K562 (cell line): ENCODE data around the gene PXN. TPM values are rescaled to one million over a fixed set of nuclear protein-coding genes. Genes with fewer than 3 reads are reported as not detected.

Experiments used
- ATAC-seq: fragments of 200-7000 bp; cut with Tn5 transposase; 3 replicates; pipeline ENCODE4 v1.9.1; 2020; ENCODE audit warnings: moderate library complexity
- BruUV-seq: library from RNA; stranded (reverse); fragments of 400-500 nt; replicated peaks from 2 replicates; lab custom pipeline; 2021; lab: Mats Ljungman, UMichigan
- CTCF ChIA-PET: fragments of 300-600 bp; formaldehyde crosslinking; extraction: SDS; loops from one replicate; lab custom pipeline; 2021; ENCODE audit warnings: low intra/inter-chr PET ratio; lab: Yijun Ruan, JAX
- POLR2A ChIA-PET: fragments of 300-600, 350-650 bp; sonication (Branson Sonifier 250); formaldehyde crosslinking; extraction: SDS; loops from one replicate; lab custom pipeline; 2021; ENCODE audit warnings: antibody characterized with exemption, inconsistent platforms; lab: Yijun Ruan, JAX
- DNase-seq, 4 experiments: peaks; one replicate each; pipeline versions ENCODE4 v3.0.0 to v3.0.0-alpha.2; 2011 to 2018; ENCODE audit warnings: low spot score in 3 of 4, mixed read lengths in 3 of 4; ENCODE audit errors: extremely low read depth in 1 of 4
- FAIRE-seq: peaks from 2 replicates; lab custom pipeline; 2011; peaks lifted over from hg19 to GRCh38; lab: Jason Lieb, UNC
- H2AFZ ChIP-seq: 2 replicates; pipeline ENCODE4 v1.6.0; 2011; ENCODE audit warnings: low read depth, low read length, control low read depth, inconsistent platforms
- H3K27ac ChIP-seq: fragments of 200-600 bp; 3 replicates; pipeline ENCODE4 v1.8.0; 2011; ENCODE audit warnings: low read depth, mild to moderate bottlenecking, control low read depth, inconsistent platforms, low read length, moderate library complexity, mixed read lengths; ENCODE audit errors: extremely low read depth
- H3K27me3 ChIP-seq, 2 experiments: fragments of 300-600 bp in 1 of 2; 2 replicates in 1 of 2; 3 replicates in 1 of 2; pipeline versions ENCODE4 v1.6.0 to v1.8.0; 2011; ENCODE audit warnings: inconsistent platforms in 2 of 2, low read length in 2 of 2, mild to moderate bottlenecking in 1 of 2, mixed read lengths in 1 of 2, moderate library complexity in 1 of 2; ENCODE audit not compliant: control insufficient read depth in 2 of 2, insufficient read depth in 2 of 2
- H3K36me3 ChIP-seq: fragments of 300-600 bp; 3 replicates; pipeline ENCODE4 v1.8.0; 2011; ENCODE audit warnings: mild to moderate bottlenecking, low read length, inconsistent platforms; ENCODE audit not compliant: control insufficient read depth, insufficient read depth
- H3K4me1 ChIP-seq, 2 experiments: fragments of 200-600 bp in 1 of 2; replicated peaks in 1 of 2; 2 replicates in 1 of 2; 3 replicates in 1 of 2; pipeline versions ENCODE4 v1.5.1 to v1.8.0; 2011; ENCODE audit warnings: inconsistent platforms in 2 of 2, low read length in 2 of 2, mild to moderate bottlenecking in 1 of 2, mixed read lengths in 1 of 2, moderate library complexity in 1 of 2; ENCODE audit not compliant: control insufficient read depth in 2 of 2, insufficient read depth in 2 of 2
- H3K4me2 ChIP-seq: 2 replicates; pipeline ENCODE4 v1.6.1; 2011; ENCODE audit warnings: low read length, control low read depth, inconsistent platforms, mixed read lengths; ENCODE audit not compliant: insufficient read depth
- H3K4me3 ChIP-seq: fragments of 200-600 bp; sonication (generic), shearing (Covaris generic); 2 replicates; pipeline ENCODE4 v1.5.1; 2016; ENCODE audit warnings: control low read depth, inconsistent platforms
- H3K79me2 ChIP-seq: fragments of 200-600 bp; 3 replicates; pipeline ENCODE4 v1.8.0; 2011; ENCODE audit warnings: low read length, inconsistent platforms; ENCODE audit not compliant: control insufficient read depth, insufficient read depth
- H3K9ac ChIP-seq, 2 experiments: 2 replicates each; pipeline versions ENCODE4 v1.6.0 to v1.6.1; 2011; ENCODE audit warnings: low read depth in 2 of 2, low read length in 2 of 2, control low read depth in 1 of 2, inconsistent platforms in 1 of 2, mild to moderate bottlenecking in 1 of 2, mixed read lengths in 1 of 2; ENCODE audit not compliant: insufficient read depth in 1 of 2
- H3K9me1 ChIP-seq: one replicate; pipeline ENCODE4 v1.6.0; 2011; ENCODE audit warnings: inconsistent platforms, mild to moderate bottlenecking, low read length, moderate library complexity; ENCODE audit not compliant: control insufficient read depth, insufficient read depth
- H3K9me3 ChIP-seq: replicated peaks from 2 replicates; pipeline ENCODE4 v1.5.1; 2011; ENCODE audit warnings: low read depth, low read length, inconsistent platforms; ENCODE audit not compliant: control insufficient read depth, insufficient read depth
- H4K20me1 ChIP-seq: replicated peaks from 2 replicates; pipeline ENCODE4 v1.6.1; 2011; ENCODE audit warnings: low read length, inconsistent platforms, mixed read lengths; ENCODE audit not compliant: control insufficient read depth, insufficient read depth
- ARID1B ChIP-seq: fragments of 450-650 bp; IDR thresholded peaks from 2 replicates; pipeline ENCODE4 v1.6.1; 2016; ENCODE audit warnings: antibody characterized with exemption, mild to moderate bottlenecking, inconsistent platforms
- BHLHE40 ChIP-seq: IDR thresholded peaks from 2 replicates; pipeline ENCODE4 v1.6.1; 2011; ENCODE audit warnings: low read length, improper control_type of control experiment
- CGGBP1 ChIP-seq: fragments of 250-450 bp; sonication (Bioruptor Pico); IDR thresholded peaks from 2 replicates; pipeline ENCODE4 v1.9.0; 2021; ENCODE audit warnings: mild to moderate bottlenecking
- CREBBP ChIP-seq: IDR thresholded peaks from one replicate; pipeline ENCODE4 v1.6.1; 2012; ENCODE audit warnings: low read depth, mild to moderate bottlenecking, control low read depth, inconsistent platforms, low read length
- DDX20 ChIP-seq: fragments of 450-650 bp; IDR thresholded peaks from 2 replicates; pipeline ENCODE4 v1.6.1; 2016; ENCODE audit warnings: missing genetic modification characterization, low read depth, mild to moderate bottlenecking, missing compliant biosample characterization, moderate library complexity
- HDAC2 ChIP-seq: fragments of 450-650 bp; IDR thresholded peaks from 2 replicates; pipeline ENCODE4 v1.6.1; 2016; ENCODE audit warnings: mild to moderate bottlenecking
- HSF4 ChIP-seq: fragments of 250-450 bp; sonication (Bioruptor Pico); IDR thresholded peaks from 2 replicates; pipeline ENCODE4 v2.1.2; 2022; ENCODE audit warnings: mild to moderate bottlenecking, moderate library complexity, borderline replicate concordance
- NCOA2 ChIP-seq, 2 experiments: fragments of 450-650 bp; IDR thresholded peaks; 2 replicates each; pipeline ENCODE4 v1.6.1; 2018; ENCODE audit warnings: mild to moderate bottlenecking in 2 of 2, moderate library complexity in 1 of 2; ENCODE audit not compliant: partially characterized antibody in 2 of 2
- POU5F1 ChIP-seq: fragments of 150-350 bp; IDR thresholded peaks from 2 replicates; pipeline ENCODE4 v1.6.1; 2014; ENCODE audit warnings: borderline replicate concordance, low read length, low read depth, mild to moderate bottlenecking; ENCODE audit not compliant: partially characterized antibody
- RAD51 ChIP-seq: fragments of 450-650 bp; IDR thresholded peaks from 2 replicates; pipeline ENCODE4 v1.7.1; 2016; ENCODE audit warnings: low read depth, mild to moderate bottlenecking, borderline replicate concordance
- SMARCC2 ChIP-seq: fragments of 450-650 bp; IDR thresholded peaks from 2 replicates; pipeline ENCODE4 v1.6.1; 2017; ENCODE audit warnings: antibody characterized with exemption, moderate library complexity, mild to moderate bottlenecking, low read depth
- SP1 ChIP-seq: sonication (generic); formaldehyde crosslinking; IDR thresholded peaks from 2 replicates; pipeline ENCODE4 v1.8.1; 2022; ENCODE audit warnings: mild to moderate bottlenecking, missing genetic modification reagents
- ZBTB7A ChIP-seq: IDR thresholded peaks from 2 replicates; pipeline ENCODE4 v1.6.1; 2011; ENCODE audit warnings: low read depth, mild to moderate bottlenecking, low read length, moderate library complexity, borderline replicate concordance; ENCODE audit not compliant: control insufficient read depth
- ZC3H4 ChIP-seq: sonication (generic); formaldehyde crosslinking; IDR thresholded peaks from 2 replicates; pipeline ENCODE4 v1.9.0; 2021; ENCODE audit warnings: missing genetic modification reagents, borderline replicate concordance
- ZNF253 ChIP-seq: fragments of 250-450 bp; sonication (Bioruptor Pico); conservative IDR thresholded peaks from 2 replicates; pipeline ENCODE4 v1.6.1; 2021; ENCODE audit warnings: mild to moderate bottlenecking
- ZNF408 ChIP-seq: fragments of 250-450 bp; sonication (Bioruptor Pico); IDR thresholded peaks from 2 replicates; pipeline ENCODE4 v1.4.0; 2020; ENCODE audit warnings: low read depth, mild to moderate bottlenecking, moderate library complexity
- WGBS: fragments of 100-300 bp; shearing (Covaris generic); methylation state at CpG from one replicate; pipeline ENCODE4 v1.1.6; 2016; ENCODE audit warnings: low coverage, mixed read lengths; ENCODE audit not compliant: insufficient coverage; ENCODE audit errors: missing lambda C conversion rate; 5-methylcytosine and 5-hydroxymethylcytosine counted together
- in situ Hi-C: fragments of 300-500 bp; cut with MboI; formaldehyde crosslinking; loops from 4 replicates; pipeline ENCODE4 v1.15.0; 2018; ENCODE audit warnings: inconsistent platforms, mixed read lengths
- intact Hi-C: fragments of 100-400 bp; cut with micrococcal nuclease; formaldehyde crosslinking; loops from 2 replicates; pipeline ENCODE4 v1.14.2; 2022
- polyA plus RNA-seq, 8 experiments: library from polyadenylated mRNA; depleted of rRNA in 4 of 8; stranded (reverse) in 5 of 8; unstranded in 3 of 8; fragments of >200 nt; fragmentation: Nextera tagmentation in 2 of 8; fragmentation: Illumina TruSeq in 1 of 8; extraction: Ambion mirVana in 2 of 8; extraction: Trizol in 1 of 8; gene quantifications; 2 replicates each; pipeline versions ENCODE4 v1.2.1 to v1.2.3, GENCODE V29; 2011 to 2014; ENCODE audit warnings: inconsistent platforms in 1 of 8, missing spikeins in 1 of 8
- total RNA-seq, 7 experiments: library from RNA; depleted of rRNA in 6 of 7; stranded (reverse); fragments of >200 nt in 6 of 7; fragmentation: Illumina TruSeq in 2 of 7; extraction: Trizol in 2 of 7; gene quantifications; 2 replicates each; pipeline versions ENCODE4 v1.2.1 to v1.2.3, GENCODE V29; 2011 to 2021; ENCODE audit warnings: low replicate concordance in 1 of 7
- TF ChIP-seq, protein P1 (sequence below), 2 experiments: fragments of 450-650 bp; conservative IDR thresholded peaks; 2 replicates each; pipeline ENCODE4 v1.6.1; 2017; ENCODE audit warnings: mild to moderate bottlenecking in 2 of 2, moderate library complexity in 2 of 2
- TF ChIP-seq, protein P2 (sequence below), 3 experiments: IDR thresholded peaks in 2 of 3; conservative IDR thresholded peaks in 1 of 3; 2 replicates each; pipeline ENCODE4 v1.5.1; 2011 to 2012; ENCODE audit warnings: low read length in 3 of 3, mild to moderate bottlenecking in 3 of 3, control low read depth in 2 of 3, improper control_type of control experiment in 1 of 3, inconsistent platforms in 1 of 3, low read depth in 1 of 3, mixed read lengths in 1 of 3, moderate library complexity in 1 of 3; ENCODE audit not compliant: insufficient read depth in 2 of 3

Gene PXN
- total and polyA plus RNA-seq, 9 of the 15 experiments (the other 6 are each of a cell fraction or from before 2014, with no cell fraction given) = 4.0 to 74.1 (median 18.6) TPM

DNA sequence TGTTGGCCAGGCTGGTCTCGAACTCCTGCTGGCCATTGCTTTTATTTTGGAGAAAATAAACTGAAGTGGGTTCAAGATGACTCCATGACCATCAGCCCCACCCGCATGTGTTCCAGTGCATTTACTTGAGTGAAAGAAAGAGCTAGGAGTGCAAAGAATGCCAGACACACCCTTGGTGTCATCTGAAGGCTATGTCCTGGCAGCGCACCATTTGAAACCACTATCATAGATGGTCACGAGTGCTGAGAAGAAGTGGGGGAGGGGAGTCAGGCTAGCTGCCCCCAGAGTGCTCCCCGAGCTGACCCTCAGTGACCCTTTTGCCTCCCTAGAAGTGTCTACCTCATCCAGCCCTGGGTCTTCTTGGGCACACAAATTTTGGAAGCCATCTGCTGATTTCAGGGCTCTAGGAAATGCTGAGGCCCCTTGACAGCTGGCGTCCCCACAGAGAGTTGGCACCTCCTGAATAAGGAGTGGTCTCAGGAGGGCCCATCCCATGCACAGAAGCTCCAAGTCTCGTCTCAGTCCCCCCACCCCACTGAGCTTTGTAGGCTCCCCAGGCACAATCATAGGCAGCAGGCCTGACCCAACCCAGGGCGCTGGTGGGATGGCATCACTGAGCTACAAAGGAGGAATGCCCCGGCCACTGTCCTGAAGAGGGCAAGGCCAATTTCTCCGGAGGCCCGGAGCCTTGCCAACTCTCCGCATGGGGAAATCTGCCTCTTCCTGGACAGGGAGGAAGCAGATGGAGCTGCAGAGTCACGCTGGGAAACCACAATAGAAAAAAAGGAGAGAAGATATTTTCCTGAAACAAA lies 28.0 kb downstream of the PXN start:
- no TSS peak for BruUV-seq
- Histone ChIP-seq H3K36me3 (peaks cover 5% of the 10 kb centered on the region; the same call in 1 of the 3 replicates), H3K27me3 (no peaks in the 10 kb centered on the region), H3K4me1 (peaks cover 51 to 59% of the 10 kb centered on the region in 2 experiments), H3K4me2 (no peak overlapping the region), H3K9ac (peak overlapping the region in 1 of 2 experiments; percentile 31; a peak in 2 of 4 replicates), H3K79me2 (peaks cover 37% of the 10 kb centered on the region), H3K27ac (no peak overlapping the region), H3K4me3 (no peak overlapping the region), H2AFZ (no peak overlapping the region), H4K20me1 (peaks cover 38% of the 10 kb centered on the region), H3K9me3 (no peaks in the 10 kb centered on the region), H3K9me1 (peaks cover 10% of the 10 kb centered on the region)
- ChIA-PET POLR2A (interaction anchor here (1.1 to 7.1 kb wide), 6 partner anchors 10 to 54 kb away, joined by 4 to 98 read pairs (median 18); partner anchors contain the start of genes RNU4-1, RNU4-2 and RPLP0), CTCF (no interaction called here)
- TF ChIP-seq HDAC2 (no peak), ZBTB7A (no peak), ZC3H4 (CRISPR knock-in tag) (no peak), HSF4 (CRISPR knock-in tag) (no peak), BHLHE40 (no peak), ARID1B (no peak), CGGBP1 (CRISPR knock-in tag) (no peak), CREBBP (no peak), NCOA2 (IDR thresholded peaks at IDR 0.05; ENCODE audit: partially characterized antibody in 2 of 2) (no peak), RAD51 (no peak), ZNF253 (no peak), SP1 (CRISPR knock-in tag) (no peak), ZNF408 (CRISPR knock-in tag) (no peak), DDX20 (tag) (no peak), SMARCC2 (no peak), POU5F1 (no peak)
- TF ChIP-seq, protein P1, sequence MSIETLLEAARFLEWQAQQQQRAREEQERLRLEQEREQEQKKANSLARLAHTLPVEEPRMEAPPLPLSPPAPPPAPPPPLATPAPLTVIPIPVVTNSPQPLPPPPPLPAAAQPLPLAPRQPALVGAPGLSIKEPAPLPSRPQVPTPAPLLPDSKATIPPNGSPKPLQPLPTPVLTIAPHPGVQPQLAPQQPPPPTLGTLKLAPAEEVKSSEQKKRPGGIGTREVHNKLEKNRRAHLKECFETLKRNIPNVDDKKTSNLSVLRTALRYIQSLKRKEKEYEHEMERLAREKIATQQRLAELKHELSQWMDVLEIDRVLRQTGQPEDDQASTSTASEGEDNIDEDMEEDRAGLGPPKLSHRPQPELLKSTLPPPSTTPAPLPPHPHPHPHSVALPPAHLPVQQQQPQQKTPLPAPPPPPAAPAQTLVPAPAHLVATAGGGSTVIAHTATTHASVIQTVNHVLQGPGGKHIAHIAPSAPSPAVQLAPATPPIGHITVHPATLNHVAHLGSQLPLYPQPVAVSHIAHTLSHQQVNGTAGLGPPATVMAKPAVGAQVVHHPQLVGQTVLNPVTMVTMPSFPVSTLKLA (conservative IDR thresholded peaks at IDR 0.05) = no peak
- TF ChIP-seq, protein P2, sequence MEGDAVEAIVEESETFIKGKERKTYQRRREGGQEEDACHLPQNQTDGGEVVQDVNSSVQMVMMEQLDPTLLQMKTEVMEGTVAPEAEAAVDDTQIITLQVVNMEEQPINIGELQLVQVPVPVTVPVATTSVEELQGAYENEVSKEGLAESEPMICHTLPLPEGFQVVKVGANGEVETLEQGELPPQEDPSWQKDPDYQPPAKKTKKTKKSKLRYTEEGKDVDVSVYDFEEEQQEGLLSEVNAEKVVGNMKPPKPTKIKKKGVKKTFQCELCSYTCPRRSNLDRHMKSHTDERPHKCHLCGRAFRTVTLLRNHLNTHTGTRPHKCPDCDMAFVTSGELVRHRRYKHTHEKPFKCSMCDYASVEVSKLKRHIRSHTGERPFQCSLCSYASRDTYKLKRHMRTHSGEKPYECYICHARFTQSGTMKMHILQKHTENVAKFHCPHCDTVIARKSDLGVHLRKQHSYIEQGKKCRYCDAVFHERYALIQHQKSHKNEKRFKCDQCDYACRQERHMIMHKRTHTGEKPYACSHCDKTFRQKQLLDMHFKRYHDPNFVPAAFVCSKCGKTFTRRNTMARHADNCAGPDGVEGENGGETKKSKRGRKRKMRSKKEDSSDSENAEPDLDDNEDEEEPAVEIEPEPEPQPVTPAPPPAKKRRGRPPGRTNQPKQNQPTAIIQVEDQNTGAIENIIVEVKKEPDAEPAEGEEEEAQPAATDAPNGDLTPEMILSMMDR (IDR thresholded peaks at IDR 0.05 in 2 of 3, conservative IDR thresholded peaks at IDR 0.05 in 1 of 3; ENCODE audit: insufficient read depth in 2 of 3, low read depth in 1 of 3, low read length in 3 of 3) = no peak
- ATAC-seq (no peak), DNase-seq (no peak), FAIRE-seq (no peak)
- intact Hi-C loops (no loop called here), in situ Hi-C loops (no loop called here)
- 74% methylated on average over 13 of the region's 13 CpGs for WGBS
